ENCODE measurements around the gene TRIM67. TPM values are rescaled to one million over a fixed set of nuclear protein-coding genes. Genes with fewer than 3 reads are reported as not detected.

TRIM67 gene
- total RNA-seq, 1 donor from 2014 or later, result 0.32 TPM

- no peak overlapping the region for H3K4me3 Mint-ChIP-seq (ENCODE audit: unreplicated experiment)
- no peaks in the 10 kb centered on the region for H3K9me3 Mint-ChIP-seq (ENCODE audit: unreplicated experiment)
- no peak for DNase-seq (ENCODE audit: extremely low spot score, unreplicated experiment)
- H3K27me3 Mint-ChIP-seq (ENCODE audit: unreplicated experiment), result peaks cover 14% of the 10 kb centered on the region
- TF ChIP-seq, protein P1, sequence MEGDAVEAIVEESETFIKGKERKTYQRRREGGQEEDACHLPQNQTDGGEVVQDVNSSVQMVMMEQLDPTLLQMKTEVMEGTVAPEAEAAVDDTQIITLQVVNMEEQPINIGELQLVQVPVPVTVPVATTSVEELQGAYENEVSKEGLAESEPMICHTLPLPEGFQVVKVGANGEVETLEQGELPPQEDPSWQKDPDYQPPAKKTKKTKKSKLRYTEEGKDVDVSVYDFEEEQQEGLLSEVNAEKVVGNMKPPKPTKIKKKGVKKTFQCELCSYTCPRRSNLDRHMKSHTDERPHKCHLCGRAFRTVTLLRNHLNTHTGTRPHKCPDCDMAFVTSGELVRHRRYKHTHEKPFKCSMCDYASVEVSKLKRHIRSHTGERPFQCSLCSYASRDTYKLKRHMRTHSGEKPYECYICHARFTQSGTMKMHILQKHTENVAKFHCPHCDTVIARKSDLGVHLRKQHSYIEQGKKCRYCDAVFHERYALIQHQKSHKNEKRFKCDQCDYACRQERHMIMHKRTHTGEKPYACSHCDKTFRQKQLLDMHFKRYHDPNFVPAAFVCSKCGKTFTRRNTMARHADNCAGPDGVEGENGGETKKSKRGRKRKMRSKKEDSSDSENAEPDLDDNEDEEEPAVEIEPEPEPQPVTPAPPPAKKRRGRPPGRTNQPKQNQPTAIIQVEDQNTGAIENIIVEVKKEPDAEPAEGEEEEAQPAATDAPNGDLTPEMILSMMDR (IDR thresholded peaks at IDR 0.05), result no peak
- peaks cover 6% of the 10 kb centered on the region for H3K36me3 Mint-ChIP-seq (ENCODE audit: unreplicated experiment)
- peaks cover 2% of the 10 kb centered on the region for H3K4me1 Mint-ChIP-seq (ENCODE audit: unreplicated experiment)
- H3K27ac Mint-ChIP-seq (ENCODE audit: unreplicated experiment), result no peak overlapping the region
These were observed 57.9 kb downstream of the TRIM67 start for GRCh38 chr1:231219422-231220401.

GRCh38 chr1:231220801-231221200, 58.9 kb downstream of the TRIM67 start:
- no peaks in the 10 kb centered on the region for H3K9me3 Mint-ChIP-seq (ENCODE audit: unreplicated experiment)
- H3K27ac Mint-ChIP-seq (ENCODE audit: unreplicated experiment), result no peak overlapping the region
- H3K27me3 Mint-ChIP-seq (ENCODE audit: unreplicated experiment), result peaks cover 12% of the 10 kb centered on the region
- DNase-seq (ENCODE audit: extremely low spot score, unreplicated experiment), result no peak
- H3K4me3 Mint-ChIP-seq (ENCODE audit: unreplicated experiment), result no peak overlapping the region
- H3K36me3 Mint-ChIP-seq (ENCODE audit: unreplicated experiment), result peaks cover 16% of the 10 kb centered on the region
- TF ChIP-seq, protein P1 (IDR thresholded peaks at IDR 0.05), result no peak
- peaks cover 2% of the 10 kb centered on the region for H3K4me1 Mint-ChIP-seq (ENCODE audit: unreplicated experiment)

DNA sequence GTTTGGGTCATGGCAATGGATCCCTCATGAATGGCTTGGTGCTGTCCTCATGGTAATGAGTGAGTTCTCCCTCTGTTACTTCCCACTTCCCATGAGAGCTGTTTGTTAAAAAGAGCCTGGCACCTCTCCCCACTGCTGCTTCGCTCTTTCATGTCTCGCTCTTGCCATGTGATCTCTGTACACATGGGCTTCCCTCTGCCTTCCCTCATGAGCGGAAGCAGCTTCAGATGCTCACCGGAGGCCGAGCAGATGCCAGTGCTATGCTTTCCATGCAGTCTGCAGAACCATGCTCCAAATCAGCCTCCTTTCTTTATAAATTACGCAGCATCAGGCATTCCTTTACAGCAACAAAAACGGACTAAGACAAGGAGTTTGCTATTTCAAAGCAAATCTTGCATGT, 64.3 kb downstream of the TRIM67 start:
- Mint-ChIP-seq H3K27me3 (ENCODE audit: unreplicated experiment) (no peaks in the 10 kb centered on the region), H3K9me3 (ENCODE audit: unreplicated experiment) (no peaks in the 10 kb centered on the region), H3K4me3 (ENCODE audit: unreplicated experiment) (no peak overlapping the region), H3K4me1 (ENCODE audit: unreplicated experiment) (no peaks in the 10 kb centered on the region), H3K36me3 (ENCODE audit: unreplicated experiment) (peaks cover 37% of the 10 kb centered on the region), H3K27ac (ENCODE audit: unreplicated experiment) (no peak overlapping the region)
- TF ChIP-seq, protein P1 (IDR thresholded peaks at IDR 0.05), result no peak
- DNase-seq (ENCODE audit: extremely low spot score, unreplicated experiment), result no peak

GRCh38 chr1:231231511-231231910, 69.7 kb downstream of the TRIM67 start:
- TF ChIP-seq, protein P1 (IDR thresholded peaks at IDR 0.05), result no peak
- peaks cover 3% of the 10 kb centered on the region for H3K4me1 Mint-ChIP-seq (ENCODE audit: unreplicated experiment)
- H3K27ac Mint-ChIP-seq (ENCODE audit: unreplicated experiment), result no peak overlapping the region
- no peaks in the 10 kb centered on the region for H3K27me3 Mint-ChIP-seq (ENCODE audit: unreplicated experiment)
- no peak for DNase-seq (ENCODE audit: extremely low spot score, unreplicated experiment)
- H3K36me3 Mint-ChIP-seq (ENCODE audit: unreplicated experiment), result peaks cover 24% of the 10 kb centered on the region
- H3K4me3 Mint-ChIP-seq (ENCODE audit: unreplicated experiment), result no peak overlapping the region
- no peaks in the 10 kb centered on the region for H3K9me3 Mint-ChIP-seq (ENCODE audit: unreplicated experiment)

Measured in osteocyte (in vitro differentiated cells).